HG03469 (cell line): ENCODE results near the gene GREB1L.

Experiments
- ATAC-seq: cut with Tn5 transposase; IDR thresholded peaks from one replicate; pipeline ENCODE4 v1.9.1; 2021; ENCODE audit warnings: mild to moderate bottlenecking, moderate library complexity, moderate number of reproducible peaks; ENCODE audit not compliant: unreplicated experiment

GREB1L gene

DNA sequence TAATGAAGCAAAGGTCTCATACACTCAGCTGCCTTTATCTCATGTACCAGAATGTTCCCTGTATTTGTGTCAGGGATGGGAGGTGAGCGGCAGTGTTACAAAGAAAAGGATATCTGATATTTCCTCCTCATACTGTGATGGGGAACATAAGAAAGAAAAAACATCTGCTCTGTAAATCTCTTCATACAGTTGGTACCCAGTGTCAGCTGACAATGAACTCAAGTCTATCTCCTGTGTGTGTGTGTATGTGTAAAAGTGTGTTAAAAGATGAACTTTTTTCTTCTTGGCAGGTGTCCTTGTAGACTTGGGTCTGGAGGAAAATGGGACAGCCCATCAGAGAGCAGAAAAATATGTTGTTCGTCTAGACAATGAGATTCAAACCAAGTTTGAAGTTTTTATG, 230.7 kb downstream of the GREB1L start:
- no peak for ATAC-seq

- ATAC-seq, result no peak
Measured at GRCh38 chr18:21474621-21475020, 232.6 kb downstream of the GREB1L start.

DNA sequence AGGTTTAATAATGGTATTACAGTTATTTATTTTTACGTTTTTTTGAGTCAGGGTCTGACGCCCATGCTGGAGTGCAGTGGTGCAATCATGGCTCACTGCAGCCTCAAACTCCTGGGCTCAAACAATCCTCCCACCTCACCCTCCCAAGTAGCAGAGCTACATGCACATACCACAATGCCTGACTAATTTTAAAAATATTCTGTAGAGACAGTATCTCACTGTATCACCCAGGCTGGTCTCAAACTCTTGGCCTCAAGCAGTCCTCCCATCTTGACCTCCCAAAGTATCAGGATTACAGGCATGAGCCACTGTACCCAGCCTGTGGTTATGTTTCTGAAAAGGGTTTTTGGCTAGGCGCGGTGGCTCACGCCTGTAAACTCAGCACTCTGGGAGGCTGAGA, 237.7 kb downstream of the GREB1L start:
- ATAC-seq, result no peak

DNA sequence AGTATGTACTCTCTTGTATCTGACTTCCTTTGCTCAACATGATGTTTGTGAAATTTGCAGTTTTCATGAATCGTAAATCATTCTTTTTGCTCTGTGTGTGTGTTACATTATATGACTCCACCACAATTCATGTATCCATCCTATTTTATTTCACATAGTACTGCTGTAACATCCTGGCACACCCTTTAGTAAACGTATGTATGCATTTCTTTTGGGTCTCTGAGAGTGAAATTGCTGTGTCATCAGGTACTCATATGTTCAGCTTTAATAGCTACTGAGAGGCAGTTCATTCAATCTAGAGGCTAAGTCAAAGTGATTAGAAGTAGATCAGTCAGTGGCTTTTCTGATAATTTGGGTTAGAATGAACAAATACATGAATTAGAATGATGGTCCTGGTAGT, 239.7 kb downstream of the GREB1L start:
- no peak for ATAC-seq

- ATAC-seq, result no peak
Measured at GRCh38 chr18:21483051-21483450, 241.0 kb downstream of the GREB1L start.

DNA sequence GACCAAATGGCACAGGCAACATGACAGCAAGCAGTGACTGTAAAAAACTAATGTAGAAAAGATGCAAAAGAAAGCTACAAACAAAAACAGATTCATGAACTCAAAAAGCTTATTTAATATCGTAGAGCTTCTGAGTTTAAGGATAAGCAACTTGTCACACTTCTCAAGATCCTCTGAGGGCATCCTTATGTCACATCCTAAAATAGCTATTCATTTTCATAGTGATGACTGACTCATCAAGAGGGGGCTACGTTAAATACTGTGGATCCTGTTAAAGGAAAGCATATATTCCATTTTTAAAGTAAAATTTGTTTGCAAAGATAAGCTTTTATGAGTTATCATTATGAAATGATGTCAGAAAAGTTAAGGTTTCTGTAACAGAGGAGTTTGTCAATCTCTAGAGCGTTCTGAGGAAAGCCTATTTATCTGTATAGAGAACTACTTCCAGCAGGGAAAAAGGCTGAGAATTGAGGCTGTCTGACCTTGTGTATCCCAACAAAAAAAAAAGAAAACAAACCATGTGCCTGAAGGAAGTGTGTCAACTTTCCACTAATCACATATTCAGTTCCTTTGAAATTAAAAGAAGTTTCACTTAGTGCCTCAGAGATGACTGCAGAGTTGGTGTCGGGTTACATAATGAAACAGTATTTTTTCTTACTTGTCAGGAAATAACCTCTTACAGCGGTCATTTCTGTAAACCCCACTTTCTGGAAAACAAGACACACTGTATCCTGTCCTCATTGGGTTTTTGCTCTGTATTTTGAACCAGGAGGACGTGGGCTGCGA, 243.0 kb downstream of the GREB1L start:
- ATAC-seq, result no peak

GRCh38 chr18:21486905-21487437, 244.9 kb downstream of the GREB1L start:
- no peak for ATAC-seq

DNA sequence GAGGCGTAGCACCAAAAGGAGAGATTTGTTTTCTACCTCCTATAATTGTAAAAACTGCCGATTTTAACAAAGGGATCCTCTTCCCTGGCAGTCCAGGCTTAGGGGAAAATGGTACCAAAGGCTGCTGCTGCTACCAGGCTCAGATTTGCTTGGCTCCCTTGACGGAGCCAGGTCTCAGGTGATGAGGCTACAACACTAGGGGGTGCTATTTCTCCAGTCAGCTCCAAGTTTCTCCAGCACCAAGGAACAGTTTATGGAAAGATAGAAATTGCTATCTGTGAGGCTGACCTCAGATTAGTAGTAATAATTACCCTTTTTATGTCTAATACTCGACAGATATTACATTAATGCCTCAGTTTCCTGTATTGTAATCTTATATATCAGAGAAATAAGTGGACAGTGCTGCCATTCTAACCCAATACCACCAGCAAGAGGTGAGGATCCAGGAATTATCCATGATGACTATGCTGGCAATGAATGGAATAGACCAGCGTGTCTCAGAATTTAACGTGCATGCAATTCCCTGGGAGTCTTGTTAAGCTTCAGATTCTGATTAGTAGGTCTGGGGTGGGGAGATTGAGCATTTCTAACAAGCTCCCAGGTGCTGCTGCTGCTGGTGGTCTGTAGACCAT, 247.2 kb downstream of the GREB1L start:
- no peak for ATAC-seq

- no peak for ATAC-seq
Measured at GRCh38 chr18:21489919-21490495, 248.0 kb downstream of the GREB1L start.

GRCh38 chr18:21490748-21491147, 248.7 kb downstream of the GREB1L start:
- ATAC-seq, result no peak

GRCh38 chr18:21496277-21496835, 254.3 kb downstream of the GREB1L start:
- ATAC-seq, result no peak

- no peak for ATAC-seq
Measured at GRCh38 chr18:21499997-21500396, 258.0 kb downstream of the GREB1L start.

DNA sequence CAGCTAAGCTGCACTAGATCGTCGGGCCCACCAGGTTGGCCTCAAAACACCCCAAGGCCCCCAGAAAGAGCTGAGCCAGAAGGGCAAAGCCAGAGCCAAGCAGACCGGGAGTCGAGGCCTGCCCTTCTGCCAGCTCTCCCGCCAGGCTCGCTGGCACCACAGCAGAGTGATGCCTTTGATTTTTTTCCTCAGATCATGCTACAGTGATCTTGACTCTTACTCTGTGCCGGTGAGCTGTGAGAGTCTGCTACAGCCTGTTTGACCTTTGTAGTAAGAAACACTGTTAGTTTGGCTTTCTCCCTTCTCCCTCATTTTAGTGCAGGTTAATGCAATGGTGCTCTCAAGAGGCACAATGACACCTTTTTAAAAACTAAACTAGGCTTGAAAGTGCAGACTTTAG, 260.6 kb downstream of the GREB1L start:
- ATAC-seq, result no peak

- no peak for ATAC-seq
Measured at GRCh38 chr18:21507913-21508701, 266.1 kb downstream of the GREB1L start.

- no peak for ATAC-seq
Measured at GRCh38 chr18:21509062-21509461, 267.0 kb downstream of the GREB1L start.

GRCh38 chr18:21513292-21513691, 271.3 kb downstream of the GREB1L start:
- no peak for ATAC-seq

DNA sequence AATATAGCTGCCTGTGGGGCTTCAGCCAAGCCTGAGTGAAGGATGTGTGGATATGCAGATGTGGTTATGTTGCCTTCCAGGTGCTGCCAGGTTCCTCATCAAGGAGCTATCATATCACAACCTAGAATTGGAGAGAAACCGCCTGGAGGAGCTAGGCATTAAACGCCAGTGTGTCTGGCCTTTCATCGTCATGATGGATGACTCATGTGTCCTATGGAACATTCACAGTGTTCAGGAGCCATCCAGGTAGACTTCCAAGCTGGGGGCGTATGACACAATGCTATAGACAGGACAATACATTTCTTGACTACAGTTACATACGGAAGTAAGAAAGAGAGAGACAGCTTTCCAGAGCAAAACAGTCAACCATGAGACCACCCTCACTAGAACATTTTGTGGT, 271.7 kb downstream of the GREB1L start:
- ATAC-seq, result no peak

- no peak for ATAC-seq
Measured at GRCh38 chr18:21522530-21522929, 280.5 kb downstream of the GREB1L start.

GRCh38 chr18:21525916-21526315, 283.9 kb downstream of the GREB1L start:
- ATAC-seq, result no peak

GRCh38 chr18:21526463-21526862, 284.4 kb downstream of the GREB1L start:
- ATAC-seq, result no peak

- no peak for ATAC-seq
Measured at GRCh38 chr18:21534327-21534726, 292.3 kb downstream of the GREB1L start.
